NCI-H2081 treated with DMSO at 0.1 percent for 48 hours (cell line): Measurements from ENCODE around the gene ITGA2B.
A peak's percentile ranks its signal among the peaks of the same experiment; 100 is the strongest.
"Not testable (repeated sequence)": the region's sequence is repeated elsewhere in the genome, so short reads cannot be mapped to it uniquely, and the experiment has no call there.

Experiments used
- DNase-seq: peaks from one replicate; lab custom pipeline; 2025; lab: John Stamatoyannopoulos, UW

ITGA2B gene

DNA sequence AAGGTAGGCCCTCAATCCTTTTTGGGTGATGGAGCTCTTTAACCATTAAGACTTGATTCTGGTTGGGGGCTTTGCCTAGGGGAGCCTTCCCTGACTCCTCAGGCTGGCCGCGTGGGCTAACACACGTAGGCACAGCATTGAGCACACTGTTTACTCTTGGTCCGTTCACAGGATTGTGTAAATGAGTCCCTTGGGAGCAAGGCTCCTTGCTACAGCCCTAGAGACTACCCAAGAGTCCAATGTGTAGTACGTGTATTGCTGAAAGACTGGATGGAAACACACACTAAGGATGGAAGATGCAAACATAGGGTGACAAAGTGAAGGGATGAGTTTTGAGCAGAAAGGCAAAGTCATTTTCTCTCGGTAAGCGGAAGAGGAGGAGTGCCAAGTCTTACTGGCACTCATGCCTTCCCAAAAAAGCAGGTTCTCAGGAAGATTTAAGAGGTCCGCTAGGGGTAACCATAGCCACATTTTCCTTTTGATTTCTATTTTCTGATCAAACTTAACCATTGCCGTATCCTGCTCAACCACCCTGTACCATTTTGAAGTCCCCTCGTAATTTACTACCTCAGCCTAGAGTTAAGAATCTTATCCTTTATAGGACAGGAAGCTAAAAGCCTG lies 911 bp upstream of the ITGA2B start:
- no peak for DNase-seq

DNA sequence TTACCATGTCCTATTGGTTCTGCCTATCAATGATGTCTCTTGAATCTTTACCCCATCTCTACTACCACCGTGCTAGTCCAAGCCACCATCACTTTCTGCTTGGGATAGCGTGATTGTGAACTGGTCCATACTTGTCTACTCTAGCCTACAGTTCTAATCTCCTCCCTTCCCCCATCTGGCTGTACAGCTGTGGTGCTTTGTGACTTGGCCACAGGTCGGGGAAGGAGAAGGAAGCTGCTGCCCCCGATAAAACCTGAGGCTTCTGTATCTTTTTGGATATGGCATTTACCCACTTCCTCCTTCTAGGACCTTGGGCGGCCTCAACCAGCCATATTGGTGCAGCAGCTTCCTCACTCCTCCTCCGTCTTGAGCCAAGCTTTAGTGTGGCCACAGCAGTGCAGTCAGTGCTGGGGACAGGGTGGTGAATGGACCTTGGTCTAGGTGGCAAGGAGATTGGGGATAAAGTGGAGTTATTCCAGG lies 314 bp upstream of the ITGA2B start:
- no peak for DNase-seq

DNA sequence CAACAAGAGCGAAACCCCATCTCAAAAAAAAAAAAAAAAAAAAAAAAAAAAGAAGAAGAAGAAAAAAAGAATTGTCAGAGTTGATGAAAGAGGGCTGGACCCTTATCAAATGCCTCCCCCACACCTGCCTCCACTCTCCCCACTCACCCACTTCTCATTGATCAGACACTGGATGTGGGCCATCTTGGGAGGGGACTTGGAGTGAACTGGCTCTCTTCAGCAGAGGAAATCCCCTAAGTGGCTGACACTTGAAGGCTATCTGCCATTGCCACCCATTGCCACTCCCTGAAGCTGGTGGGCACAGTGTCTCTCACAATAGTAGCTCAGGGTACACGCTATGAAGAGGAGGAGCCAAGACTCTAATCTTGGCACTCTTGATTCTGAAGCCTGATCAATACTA lies 1.6 kb downstream of the ITGA2B start:
- DNase-seq, result no peak

DNA sequence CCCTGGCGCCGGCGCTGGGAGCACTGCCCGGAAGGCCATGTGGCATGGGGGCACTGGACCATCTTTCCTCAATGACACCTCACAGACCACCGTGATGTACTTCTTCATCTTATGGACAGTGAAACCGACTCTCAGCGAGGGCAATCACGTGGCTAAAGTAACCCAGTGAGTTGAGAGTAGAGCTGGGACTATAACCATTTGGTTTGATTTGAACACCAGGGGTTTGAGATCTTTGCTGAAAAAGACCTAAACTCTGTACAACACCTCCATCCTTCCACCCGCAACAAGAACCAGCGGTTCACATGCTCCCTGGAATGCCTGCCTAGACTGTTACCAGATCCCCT lies 3.3 kb downstream of the ITGA2B start:
- DNase-seq, result no peak

DNA sequence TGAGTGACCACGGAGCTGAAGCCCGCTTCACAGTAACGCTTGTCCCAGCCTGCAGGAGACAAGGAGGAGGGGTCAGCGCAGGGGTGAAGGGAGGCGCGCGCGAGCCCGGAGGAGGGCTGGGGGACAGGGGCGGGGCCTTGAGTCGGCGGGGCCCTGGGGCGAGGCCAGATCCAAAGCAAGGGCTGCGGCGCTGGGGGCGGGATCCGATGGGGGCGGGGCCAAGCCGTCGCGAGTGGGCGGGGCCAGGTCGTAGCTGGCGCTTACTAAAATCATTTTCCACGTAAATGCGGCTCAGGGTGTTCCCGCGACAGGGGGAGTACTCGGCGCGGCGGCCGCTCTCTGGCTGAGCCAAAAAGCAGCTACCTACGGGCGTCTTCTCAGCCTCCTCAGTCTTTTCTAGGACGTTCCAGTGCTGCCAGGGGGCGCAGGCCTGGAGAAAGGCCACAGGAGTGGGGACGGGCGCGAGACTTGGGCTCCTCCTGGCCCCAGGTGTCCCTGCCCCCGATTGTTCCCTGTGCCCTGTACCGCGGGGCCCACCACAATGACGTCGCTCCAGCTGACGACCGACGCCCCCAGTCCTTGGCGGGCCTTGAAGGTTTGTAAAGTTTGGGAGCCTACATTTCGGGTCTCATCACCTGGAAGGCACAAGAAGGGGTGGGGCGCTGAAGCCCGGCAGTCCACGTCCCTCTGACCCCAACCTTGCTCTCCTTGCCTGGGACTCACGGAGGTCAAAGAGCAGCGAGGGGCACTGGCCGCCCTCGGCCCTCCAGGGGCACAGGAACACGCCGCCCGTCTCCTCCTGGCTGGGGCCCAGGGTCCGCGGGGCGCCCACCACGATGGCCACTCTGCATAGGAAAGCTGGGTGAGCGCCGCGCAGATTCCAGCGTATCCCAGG lies 3.9 kb downstream of the ITGA2B start:
- peak; percentile 35 for DNase-seq

DNA sequence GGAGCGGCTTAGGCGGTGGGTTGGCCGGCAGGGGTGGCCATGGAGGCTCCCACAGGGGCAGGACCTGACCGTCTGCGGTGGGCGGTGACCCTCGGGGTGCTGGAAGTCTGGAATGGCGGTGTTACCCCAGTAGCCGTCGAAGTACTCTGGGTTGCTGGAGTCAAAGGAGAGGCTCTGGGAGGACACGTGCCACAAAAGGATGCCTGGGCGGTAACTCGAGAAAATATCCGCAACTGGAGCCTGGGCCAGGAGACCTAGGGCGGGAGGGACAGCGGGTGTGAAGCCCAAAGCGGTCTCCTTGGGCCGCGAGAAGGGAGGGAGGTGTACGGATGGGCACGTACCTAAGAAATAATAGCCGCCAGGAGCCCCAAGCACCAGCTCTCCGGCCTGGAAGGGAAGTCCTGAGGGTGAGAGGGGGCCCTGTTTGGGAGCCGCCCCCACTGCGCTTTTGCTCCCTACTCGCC lies 4.6 kb downstream of the ITGA2B start:
- no peak for DNase-seq

DNA sequence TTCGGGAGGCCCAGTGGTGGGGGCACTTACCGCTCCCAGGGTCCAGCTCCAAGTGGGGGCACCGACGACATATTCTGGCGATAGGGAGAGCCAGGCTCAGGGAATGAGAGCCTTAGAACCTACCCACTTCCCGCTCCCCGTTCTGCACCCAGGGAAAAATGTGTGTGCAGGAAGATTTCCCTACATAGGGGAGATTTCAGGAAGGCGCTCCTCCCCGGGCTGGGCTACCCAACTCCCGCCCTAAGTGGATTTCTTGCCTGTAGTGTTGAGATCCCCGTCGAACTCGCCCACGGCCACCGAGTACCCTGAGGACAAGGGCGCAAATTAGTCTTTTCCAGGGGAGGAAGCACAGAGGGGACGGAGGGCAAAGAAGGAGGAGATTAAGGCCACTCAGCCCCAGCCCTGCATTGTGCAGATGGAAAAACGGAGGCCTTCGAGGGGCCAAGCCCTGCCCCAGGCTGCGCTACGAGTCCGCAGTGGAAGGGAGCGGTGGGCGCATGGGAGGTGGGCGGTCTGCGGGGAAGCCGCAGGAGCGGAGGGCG lies 5.1 kb downstream of the ITGA2B start:
- DNase-seq, result no peak

DNA sequence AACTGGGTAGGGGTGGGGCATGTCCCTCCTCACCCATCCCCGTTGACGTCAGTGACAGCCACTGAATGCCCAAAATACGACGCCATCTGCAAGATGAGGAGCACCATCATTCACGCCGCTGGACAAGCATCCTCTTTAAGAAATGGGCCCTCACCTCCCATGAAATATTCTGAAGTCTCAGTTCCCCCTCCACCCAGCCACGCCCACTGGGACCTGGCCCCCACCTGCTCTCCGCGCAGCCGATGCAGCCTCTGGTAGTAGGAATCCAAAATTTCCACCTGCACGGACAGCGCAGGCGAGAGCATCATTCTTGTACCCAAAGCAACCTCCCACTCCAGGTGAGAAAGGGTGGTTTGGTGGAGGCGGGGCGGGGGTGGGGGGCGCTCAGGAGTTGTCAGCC lies 5.6 kb downstream of the ITGA2B start:
- DNase-seq, result no peak

DNA sequence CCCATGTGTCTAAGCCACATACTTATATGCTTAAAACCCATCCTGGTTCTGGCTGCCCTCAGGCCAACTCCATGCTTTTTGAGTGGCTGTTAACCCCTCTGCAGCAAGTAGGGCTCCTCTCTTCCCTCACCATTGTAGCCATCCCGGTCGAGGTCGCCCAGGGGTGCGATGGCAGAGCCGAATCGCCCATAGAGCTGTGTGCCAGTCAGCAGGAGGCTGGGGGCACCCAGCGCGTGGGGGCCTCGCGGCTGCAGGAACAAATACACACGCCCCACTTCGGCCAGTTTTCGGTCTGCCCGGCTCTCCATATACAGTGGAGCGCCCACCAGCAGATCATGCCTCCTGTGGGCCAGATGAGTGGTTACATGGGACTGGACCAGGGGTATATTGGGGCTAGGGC lies 6.1 kb downstream of the ITGA2B start:
- no peak for DNase-seq

DNA sequence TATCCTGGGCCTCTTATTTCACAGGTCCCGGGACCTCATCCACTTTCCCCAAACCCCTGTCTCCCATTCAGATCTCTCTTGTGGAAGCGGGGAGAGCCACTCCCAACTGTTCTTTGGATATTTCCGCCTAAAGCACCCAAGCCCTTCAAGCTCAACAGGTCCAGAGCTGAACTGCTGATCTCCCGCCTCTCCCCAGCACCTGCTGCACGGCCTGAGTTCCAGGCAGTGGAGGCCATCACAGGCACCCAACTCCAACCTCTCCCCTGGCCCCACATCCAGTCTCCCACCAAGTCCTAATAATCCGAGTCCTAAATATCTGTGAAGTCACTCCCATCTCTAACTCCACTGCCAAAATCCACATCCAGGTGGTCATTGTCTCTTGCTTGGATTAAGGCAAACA lies 6.5 kb downstream of the ITGA2B start:
- DNase-seq, result no peak

DNA sequence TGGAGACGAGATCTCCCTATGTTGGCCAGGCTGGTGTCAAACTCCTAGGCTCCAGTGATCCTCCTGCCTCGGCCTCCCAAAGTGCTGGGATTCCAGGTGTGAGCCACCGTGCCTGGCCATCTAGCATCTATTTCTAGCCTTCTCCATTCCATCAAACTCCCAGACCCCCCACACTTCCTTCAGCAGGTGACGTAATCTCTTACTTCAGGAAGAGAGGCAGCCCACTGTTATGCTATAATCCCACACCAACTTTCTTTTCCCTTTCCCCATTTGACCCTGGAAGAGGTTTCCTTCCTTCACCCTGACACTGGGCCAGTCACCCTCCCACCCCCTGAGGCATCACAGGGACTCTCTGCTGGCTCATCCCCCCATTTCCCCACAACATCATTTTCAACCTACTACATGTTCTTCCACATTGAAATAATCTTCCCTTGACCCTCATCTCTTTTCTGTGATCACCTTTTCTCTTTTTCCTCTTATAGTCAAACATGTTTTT lies 7.6 kb downstream of the ITGA2B start:
- no peak for DNase-seq

DNA sequence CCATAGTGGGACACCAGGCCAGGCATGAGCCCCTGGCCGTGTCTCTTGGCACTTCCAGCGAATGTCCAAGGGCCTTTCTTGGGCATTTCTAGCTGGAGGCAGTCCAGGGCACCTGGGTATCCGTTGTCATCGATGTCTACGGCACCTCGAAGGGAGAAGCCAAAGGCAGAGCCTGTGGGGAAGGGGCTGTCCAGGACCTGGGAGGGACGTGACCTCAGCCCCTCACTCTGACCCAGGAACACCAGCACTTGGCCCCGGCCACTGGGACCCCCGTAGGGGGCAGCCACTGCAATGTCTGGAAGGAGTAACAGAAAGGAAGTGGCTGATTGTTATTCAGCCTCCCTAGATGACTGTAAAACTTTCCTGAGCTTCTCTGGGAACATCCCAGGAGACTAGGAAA lies 8.7 kb downstream of the ITGA2B start:
- DNase-seq, result no peak

DNA sequence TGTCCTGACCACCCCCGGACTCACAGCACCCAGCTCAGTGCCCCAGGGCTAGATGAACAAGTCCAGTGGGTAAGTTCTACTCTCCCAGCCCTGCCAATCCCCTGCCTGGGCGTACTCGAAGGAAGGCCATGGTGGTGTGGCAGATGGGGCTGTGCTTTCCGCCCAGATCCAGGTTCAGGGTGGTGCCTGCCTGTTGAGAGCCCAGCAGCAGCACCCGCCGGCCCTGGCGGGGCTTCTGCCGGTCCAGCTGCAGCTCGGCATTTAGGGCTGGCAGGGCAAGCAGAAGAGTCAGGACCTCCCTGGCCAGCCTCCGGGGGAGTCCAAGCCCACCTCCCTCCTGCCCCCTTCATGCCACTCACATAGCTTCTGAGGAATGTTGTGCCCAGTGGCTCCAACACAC lies 9.6 kb downstream of the ITGA2B start:
- DNase-seq, result no peak

DNA sequence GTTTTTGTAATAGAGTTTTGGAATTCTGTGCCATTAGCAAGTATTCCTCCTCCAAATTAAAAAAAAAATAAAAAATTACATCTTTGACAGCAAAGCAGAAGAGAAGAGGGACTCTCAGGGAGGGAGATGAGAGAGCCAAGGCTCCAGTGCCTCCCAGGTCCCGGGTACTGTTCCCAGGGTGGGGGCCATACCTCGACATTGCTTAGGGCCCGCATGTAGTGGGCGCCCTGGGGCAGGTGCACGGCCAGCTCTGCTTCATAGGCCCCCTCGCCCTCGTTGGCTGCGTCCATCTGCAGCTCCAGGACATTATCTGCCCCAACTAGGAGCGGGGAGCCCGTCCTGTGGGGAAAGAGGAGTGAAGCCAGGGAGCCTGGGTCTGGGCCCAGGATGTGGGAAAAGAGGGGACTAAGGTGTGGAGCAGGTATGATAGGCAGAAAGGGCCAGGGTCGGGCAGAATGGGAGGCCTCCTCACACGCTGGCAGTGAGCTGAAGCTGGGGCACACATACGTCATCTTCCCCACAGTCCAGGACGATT lies 11.2 kb downstream of the ITGA2B start:
- no peak for DNase-seq

DNA sequence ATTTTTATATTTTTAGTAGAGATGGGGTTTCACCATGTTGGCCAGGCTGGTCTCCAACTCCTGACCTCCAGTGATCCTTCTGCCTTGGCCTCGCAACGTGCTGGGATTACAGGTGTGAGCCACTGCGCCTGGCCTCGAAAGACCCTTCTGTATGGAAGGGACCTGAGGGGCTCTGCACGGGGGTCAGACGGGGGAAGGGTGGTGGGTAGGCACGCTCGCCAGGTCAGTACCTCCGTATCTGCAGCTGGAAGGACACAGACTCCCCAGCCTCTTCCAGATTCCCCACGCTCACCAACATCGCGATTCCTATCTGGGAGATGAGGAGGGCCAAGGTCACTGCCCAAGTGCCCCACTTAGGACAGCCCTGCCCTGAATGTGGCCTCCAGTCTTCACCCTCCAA lies 12.7 kb downstream of the ITGA2B start:
- no peak for DNase-seq

DNA sequence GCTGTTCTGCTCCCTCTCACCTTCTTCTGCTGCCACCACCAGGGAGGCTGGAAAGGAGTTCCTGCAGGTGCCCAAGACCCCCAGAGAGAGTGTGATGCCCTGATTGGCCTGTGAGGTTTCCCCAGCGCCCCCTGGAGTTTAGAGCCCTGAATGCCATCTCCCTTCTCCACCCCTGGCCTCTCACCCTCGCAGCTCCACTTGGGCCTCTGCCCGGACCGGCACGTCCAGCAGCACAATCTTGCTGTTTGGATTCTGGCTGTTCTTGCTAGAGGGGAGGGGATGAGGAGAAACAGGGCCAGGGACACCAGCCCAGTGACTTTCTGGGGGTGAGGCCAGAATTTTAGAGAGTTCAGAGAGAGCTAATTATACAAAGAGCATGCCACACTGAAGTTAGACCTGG lies 13.3 kb downstream of the ITGA2B start:
- DNase-seq, result no peak

DNA sequence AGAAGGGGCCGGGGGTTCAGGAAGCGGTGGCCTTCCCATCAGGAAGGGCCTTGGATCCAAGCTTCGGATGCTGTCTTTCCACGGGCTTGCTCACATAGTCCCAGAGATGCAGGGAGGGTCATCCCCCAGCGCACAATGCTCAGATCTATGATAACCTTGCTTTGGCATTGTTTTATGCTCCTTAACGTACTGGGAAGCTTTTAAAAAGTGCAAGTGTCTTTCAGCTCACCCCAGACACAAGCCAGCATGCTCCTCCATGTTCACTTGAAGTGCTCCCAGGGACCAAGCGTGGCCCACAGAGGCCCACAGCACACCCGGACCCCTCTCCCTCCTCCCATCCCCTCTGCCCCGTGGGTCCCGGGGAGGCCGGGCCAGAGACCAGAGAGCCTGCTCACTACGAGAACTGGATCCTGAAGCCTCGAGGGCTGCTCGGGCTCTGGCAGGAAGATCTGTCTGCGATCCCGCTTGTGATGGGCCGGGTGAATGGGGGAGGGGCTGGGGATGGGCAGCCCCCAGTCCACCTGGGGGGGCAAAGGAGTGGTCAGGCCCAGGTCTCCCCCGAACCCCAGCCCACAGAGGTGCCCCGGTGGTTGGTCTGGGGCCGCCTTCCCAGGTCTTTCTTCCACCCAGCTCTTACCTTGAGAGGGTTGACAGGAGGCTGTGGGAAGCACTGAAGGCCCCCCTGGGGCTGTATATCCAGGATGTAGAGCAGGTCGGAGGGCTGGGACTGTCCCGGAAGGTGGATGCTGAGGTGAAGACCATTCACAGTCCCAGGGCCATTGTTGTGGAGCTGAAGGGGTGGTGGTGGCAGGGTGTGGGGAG lies 14.0 kb downstream of the ITGA2B start:
- no peak for DNase-seq

DNA sequence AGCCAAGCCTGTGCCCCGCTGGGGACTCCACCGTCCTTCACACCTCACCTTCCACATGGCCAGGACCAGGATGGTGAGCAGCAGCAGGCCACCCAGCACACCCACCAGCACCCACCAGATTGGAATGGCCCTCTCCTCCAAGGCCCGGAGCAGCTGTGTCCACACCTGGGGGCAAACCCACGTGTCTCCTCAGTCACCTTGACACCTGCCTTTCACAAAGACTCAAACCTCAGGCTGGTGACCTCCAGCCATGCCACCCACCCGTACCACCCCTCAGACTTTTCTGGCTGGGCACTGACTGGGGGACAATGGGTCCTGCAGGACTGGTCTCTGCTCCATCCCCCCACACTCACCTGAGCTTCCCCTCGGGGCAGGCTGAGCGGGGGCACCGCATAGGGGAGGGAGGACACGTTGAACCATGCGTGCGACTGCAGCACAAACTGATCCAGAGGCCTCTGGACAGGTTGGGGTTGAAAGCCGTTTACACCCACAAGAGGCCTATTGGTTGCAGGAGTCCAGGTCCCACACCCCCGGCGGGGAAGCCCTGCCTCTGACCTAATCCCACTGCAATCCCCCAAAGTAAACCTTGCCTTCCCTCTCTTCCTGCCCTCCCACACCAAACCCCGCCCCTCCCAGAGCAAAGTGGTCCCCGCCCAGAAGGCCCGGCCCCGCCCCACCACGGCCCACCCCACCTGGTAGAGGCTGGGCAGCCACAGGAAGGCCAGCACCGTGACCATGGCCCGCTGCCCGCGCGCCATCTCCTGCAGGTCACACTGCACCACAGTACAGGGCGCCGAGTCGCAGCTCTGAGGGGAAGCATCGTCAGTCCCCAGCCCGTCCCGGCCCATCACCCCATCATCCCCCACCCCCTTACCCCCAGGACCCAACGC lies 14.9 kb downstream of the ITGA2B start:
- DNase-seq, result no peak

DNA sequence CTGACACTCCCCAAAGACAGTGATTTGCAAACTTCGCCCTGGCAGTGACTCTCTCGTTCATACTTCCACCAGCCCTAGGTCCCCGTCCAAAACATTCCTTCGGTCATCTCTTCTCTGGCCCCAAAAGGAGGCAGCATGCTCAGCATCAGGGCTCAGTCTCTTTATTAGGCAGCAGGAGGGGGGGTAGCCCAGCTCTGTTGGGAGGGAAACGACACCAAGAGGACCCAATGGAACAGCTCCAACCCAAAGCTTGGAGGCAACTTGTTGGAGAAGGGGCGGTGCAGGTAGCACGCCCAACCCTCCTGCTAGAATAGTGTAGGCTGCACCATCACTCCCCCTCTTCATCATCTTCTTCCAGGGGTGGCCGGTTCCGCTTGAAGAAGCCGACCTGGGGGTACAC lies 17.4 kb downstream of the ITGA2B start:
- no peak for DNase-seq

DNA sequence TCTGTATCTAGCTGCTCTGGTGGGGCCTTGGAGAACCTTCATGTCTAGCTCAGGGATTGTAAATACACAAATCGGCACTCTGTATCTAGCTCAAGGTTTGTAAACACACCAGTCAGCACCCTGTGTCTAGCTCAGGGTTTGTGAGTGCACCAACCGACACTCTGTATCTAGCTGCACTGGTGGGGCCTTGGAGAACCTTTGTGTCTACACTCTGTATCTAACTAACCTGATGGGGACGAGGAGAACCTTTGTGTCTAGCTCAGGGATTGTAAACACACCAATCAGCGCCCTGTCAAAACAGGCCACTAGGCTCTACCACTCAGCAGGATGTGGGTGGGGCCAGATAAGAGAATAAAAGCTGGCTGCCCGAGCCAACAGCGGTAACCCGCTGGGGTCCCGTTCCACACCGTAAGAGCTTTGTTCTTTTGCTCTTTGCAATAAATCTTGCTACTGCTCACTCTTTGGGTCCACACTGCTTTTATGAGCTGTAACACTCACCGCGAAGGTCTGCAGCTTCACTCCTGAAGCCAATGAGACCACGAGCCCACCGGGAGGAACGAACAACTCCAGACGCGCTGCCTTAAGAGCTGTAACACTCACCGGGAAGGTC lies 19.9 kb downstream of the ITGA2B start:
- DNase-seq, result not testable (repeated sequence)
